GM21360 (cell line): ENCODE results near the gene SLC6A2.
"Not testable (repeated sequence)": the region's sequence is repeated elsewhere in the genome, so short reads cannot be mapped to it uniquely, and the experiment has no call there.

Experiments
- ATAC-seq: cut with Tn5 transposase; IDR thresholded peaks from one replicate; pipeline ENCODE4 v1.9.1; 2021; ENCODE audit warnings: mild to moderate bottlenecking, moderate library complexity; ENCODE audit not compliant: unreplicated experiment

Gene SLC6A2

DNA sequence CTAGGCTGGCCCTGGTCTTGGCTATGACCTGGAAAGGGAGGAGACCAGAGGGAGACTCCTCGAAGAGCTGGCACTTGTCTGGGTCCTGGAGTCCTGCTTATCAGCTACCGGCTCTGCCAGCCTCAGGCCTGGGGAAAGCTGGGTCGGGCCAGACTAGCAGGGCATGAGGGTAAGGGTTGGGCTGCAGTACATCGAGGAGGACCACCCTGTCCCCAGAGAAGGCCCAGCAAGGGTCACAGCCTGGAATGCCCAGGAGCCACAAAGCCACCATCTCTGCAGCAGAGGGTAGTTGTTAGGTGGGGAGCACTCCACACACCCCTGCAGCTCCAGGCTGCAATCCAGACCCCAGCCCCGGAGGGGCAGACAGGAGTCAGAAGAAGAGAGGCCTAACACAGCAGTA is 54.0 kb downstream of the SLC6A2 start:
- ATAC-seq, result no peak

DNA sequence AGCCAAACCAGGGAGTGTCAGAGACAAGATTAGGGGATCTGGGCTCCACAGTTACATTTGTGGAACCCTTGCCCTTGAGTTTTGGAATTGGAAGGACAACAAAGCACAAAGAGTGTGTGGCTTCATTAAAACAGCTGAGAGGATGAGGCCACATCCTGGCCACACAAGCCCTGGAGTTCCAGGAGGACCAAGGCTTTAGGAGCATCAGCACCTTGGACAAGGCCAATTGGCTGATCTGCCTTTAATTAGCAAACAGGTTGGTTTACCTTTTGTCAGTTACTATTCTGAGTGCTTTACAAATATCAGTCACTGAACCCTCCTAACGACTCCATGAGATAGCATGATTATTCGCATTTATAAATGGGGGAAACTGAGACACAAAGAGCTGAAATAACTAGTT is 54.7 kb downstream of the SLC6A2 start:
- no peak for ATAC-seq

DNA sequence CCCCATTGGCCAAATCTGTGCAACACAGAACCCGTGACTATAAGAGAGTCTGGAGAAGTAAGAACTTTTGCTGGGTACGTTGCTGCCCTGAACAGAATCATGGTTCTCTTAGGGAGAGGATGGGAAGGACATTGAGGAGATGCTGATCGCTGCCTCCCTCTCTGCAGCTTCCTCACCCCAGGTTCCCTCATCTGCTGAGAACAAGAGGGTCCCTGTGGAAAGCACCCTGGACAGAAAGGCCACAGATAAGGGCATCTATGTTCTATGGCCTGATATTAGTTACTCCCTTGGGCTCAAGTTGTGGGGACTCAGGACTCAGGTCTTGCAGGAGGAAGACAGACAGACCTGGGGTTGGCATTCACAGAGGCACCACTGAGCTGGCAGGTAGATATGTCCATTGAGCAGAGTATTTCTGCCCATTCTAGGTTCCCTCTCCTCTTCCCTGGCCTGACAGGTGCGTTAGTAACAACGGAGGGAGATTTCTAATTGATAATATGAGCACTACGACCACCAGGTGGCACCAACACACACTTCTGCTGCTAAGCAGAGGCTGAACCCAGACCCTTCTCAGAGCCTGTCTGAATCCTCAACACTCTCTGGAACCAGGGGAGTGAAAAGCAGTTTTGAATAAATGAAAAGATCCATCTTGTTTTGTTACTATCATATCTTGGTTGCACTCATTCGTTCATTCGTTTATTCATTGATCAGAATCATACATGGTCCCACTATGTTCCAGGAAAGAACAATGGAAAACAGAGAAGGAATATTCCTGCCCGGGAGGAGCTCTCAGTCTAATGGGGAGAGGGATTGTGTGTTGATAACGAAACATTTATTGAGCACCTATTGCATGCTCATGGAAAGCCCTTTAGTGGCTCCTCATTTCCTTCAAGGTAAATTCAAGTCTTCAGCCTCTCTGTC is 56.4 kb downstream of the SLC6A2 start:
- ATAC-seq, result no peak

DNA sequence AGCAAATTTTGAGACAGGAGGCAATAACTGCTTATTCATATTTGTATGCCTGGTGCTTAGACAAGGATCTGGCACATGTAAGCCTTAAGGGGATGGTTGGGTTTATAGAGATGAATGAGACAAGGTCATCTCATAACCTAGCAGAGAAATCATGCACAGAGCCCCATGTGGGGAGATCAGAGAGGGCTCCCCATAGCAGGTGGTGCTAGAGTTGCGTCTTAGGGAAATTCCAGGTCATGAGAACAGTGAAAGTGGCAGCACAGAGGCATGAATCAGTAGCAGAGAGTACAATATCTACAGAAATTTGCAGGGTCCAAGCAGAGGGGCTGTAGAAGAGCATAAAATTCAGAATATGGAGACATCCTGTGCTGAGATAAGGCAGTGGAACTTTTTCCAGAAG is 57.3 kb downstream of the SLC6A2 start:
- ATAC-seq, result no peak

DNA sequence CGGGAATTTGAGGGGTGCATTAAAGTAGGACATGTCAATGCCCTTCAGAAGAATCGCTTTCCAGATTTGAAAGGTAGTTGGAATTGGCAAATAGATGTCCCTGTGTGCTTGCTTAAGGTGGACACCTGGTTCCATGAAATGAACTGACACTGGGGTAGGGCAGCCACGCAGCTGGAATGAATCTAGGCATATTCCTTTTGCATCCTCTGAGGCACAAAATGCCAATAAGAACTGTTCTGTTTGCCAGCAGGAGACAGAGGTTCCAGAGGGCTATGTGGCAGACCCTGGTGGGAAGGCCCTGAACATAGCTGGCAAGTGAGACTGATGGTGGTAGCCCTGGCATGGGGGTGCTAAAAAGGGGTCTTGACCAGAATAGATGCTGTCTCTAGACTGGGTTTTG is 61.5 kb downstream of the SLC6A2 start:
- ATAC-seq, result no peak

DNA sequence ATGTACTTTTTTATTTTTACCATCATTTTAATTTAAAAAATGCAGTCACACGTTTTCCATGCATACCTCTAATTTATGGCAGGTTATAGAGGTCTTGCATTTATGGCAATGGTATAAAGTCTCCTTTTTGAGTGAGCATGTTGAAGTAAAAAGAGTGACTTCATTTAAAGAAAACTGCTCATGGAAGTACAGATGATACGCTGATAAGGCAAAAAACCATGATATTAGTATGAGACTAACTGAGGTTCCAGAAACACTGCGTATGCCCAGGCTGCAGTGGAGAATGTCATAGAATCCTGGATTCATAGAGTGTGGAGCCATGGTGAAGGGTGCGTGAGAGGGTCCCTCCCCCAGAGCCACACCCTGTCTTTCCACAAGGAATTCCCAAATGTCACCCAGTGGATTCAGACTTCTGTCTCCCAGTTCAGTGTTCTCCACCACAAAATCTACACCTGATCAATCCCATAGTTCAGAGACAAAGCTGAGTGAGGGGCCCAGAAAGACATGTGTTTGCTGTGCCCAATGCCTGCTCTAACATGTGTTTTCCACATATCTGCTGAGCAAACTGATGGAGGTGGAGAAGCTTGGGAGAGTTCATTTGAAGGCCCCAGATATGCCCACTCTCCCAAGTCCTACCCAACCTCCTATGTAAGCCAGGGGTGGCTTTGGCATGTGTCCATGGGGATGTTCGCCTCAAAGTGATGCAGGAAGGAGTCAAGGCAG is 69.4 kb downstream of the SLC6A2 start:
- ATAC-seq, result no peak

DNA sequence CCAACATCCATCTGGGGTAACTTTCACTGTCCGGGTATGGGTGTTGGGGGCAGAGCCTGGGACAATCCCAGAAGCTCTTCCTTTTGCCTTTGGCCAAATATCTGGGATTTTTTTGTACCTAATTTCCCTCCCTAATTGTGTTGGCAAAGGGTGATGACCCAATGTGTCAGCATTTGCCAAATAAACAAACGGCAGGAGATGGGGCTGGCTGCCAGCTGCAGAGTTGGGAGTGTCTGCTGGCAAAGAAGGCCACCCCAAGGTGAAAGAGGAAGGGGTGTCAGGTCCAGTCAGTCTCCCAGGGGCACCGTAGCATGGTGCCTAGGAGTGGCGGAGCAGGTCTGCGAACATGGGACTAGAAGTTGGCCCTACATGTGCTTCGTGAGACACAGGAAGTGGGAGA is 73.0 kb downstream of the SLC6A2 start:
- no peak for ATAC-seq

DNA sequence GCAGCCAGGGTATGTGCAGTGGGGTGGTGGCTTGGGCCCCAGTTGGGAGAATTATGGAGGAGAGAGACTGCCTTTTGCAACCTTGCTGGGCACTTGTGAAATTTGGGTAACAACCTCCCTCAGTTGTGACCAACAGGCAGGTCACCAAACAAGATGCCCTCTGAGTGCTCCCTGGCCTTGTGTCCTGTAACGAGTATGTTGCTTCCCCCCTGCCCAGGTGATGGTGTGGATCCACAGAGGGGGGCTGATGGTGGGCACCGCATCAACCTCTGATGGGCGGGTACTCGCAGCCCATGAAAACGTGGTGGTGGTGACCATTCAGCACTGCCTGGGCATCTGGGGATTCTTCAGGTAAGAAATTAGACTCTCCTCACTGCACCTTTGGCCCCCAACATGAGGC is 74.3 kb downstream of the SLC6A2 start:
- ATAC-seq, result no peak

DNA sequence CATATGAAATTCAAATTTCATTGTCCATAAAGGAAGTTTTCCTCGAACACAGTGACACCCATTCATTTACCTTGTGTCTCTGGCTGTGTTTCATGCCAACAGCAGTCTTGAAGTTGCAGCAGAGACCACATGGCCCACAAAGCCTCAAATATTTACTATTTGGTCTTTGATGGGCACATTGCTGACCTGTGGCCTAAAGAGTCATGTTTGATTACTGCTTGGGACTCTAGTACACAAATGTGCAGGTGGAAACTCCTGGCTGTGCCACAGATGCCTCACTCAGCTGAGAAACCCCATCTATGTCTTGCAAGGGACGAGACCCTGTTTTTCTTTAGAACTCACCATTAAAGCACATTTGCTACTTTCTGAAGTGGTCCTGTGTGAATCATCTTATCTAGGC is 76.7 kb downstream of the SLC6A2 start:
- no peak for ATAC-seq

DNA sequence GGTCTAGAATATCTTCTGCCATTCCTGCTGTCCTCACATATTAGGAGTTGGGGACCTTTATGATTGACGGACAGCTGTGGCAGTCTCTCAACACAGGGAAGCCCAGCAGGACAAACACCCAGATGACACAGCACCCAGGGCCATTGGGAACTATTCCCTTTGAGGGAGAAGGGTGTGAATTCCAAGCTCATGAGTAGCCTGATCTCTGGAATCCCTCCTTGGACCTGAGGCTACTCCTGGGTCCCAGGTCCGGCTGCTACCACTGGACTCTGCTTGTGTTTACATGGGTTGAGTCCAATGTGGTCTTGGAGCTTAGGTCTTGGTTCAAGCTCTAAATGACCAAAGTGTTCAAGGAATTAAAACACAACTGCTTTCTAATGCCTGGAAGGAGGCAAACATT is 78.9 kb downstream of the SLC6A2 start:
- no peak for ATAC-seq

DNA sequence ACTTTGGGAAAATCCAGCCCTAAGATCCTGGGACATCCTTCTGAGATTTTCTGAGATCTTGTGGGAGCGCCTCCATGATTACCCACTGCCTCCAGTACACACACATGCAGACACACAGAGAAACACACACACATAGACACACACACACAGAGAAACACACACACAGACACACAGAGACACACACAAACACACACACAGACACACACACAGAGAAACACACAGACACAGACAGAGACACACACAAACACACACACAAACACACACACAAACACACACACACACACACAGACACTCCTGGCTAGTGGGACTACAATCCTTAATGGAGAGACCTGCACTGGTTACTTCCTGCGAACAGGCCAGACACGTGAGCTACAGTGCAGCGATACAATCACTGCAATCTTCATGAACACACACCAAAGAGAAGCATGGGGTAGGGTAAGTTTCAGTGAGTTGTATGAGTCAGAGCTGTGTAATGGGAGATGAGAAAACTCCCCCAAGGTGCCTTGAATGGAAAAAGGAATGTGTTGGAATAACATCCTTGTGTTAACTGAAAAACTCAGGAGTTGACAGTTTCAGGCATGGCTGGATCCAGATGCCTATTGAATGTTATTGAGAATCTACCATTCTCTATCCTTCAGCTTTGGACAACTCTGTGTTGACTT is 79.5 kb downstream of the SLC6A2 start:
- no peak for ATAC-seq

DNA sequence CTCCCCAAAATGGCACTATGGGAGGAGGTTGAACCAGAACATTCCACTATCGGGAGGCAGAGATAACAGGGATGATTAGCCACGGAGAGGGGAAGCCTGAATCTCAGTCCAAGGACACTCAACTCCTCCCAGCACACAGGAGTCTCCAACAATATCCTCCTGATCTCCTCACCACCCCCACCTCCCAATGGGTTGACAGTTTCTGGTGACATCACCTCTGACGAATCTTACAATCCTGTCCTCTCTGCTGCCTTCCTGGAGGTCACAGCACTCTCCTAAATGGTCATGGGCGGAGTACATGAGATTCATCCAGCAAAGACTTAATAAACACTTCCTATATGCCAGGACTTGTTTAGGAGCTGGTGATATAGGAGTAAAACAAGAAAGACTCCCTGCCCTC is 80.9 kb downstream of the SLC6A2 start:
- no peak for ATAC-seq

DNA sequence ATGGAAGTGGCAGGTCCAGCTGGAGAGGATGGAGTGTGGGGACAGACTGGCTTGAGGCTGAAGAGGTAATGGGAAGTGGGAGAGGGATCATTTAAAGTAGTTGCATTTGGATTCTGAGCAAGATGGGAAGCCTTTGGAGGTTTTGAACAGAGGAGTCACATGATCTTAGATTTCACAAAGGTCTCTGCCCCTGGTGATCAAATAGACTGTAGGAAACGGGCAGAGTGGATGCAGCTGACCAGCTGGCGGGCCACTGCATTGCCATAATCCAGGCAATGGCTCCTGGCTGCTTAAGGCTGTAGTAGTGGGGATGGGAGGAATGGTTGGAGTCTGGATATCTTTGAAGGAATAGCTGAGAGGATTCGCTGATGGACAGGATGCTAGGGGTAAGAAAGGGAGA is 81.5 kb downstream of the SLC6A2 start:
- no peak for ATAC-seq

DNA sequence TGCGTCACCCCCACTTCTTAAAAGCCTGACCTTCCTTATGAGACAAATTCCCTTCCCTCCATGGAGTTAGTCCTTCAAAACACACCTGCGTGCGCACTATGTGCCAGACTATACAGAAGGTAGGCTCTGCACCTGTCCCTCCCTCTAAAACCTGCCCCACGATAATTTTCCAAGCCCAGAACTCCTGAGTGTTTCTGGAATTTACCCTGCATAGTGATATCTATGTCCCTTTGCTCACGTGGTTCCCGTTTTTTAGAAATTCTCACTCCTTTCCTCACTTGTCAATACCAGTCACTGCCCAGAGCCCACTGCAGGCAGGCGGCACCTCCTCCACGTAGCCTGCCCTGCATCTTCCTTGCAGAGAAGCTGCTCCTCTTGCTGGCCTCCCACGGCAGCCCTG is 82.2 kb downstream of the SLC6A2 start:
- ATAC-seq, result no peak

DNA sequence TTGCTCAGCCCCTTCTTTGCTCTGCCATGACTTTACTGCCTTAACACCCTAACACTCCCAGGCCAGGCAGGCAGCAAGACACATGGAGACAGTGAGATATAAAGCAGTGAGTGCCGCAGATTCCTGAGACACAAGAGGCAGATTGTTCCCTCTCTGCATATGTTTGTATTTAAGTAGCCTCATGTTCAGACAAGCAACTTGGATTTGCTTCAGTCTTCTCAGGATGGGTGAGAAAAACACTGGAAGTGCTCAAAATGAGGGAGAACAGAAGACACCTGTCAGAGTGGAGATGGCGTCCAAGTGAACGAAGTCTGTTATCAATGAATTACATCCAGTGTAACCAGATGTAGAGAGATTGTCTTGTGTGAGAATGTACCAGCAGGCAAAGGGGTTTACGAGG is 90.3 kb downstream of the SLC6A2 start:
- no peak for ATAC-seq

DNA sequence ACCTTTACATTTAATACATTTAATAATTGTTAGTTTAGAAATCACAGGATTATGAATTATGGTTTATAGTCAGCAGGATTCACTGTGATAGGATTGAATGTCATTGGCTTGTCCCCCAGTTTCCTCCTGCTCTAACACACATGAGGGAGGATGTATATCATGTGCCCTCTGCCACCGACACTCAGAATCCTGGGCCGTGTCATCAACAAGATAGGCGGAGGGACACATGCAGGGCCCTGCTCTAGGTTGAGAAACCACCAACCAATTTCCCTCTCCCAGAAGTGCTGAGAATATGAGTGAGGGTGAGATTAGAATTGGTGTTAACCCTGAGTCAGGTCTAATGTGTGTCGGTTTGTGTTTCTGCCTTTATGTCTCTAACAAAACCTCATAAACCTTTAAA is 92.0 kb downstream of the SLC6A2 start:
- ATAC-seq, result no peak

DNA sequence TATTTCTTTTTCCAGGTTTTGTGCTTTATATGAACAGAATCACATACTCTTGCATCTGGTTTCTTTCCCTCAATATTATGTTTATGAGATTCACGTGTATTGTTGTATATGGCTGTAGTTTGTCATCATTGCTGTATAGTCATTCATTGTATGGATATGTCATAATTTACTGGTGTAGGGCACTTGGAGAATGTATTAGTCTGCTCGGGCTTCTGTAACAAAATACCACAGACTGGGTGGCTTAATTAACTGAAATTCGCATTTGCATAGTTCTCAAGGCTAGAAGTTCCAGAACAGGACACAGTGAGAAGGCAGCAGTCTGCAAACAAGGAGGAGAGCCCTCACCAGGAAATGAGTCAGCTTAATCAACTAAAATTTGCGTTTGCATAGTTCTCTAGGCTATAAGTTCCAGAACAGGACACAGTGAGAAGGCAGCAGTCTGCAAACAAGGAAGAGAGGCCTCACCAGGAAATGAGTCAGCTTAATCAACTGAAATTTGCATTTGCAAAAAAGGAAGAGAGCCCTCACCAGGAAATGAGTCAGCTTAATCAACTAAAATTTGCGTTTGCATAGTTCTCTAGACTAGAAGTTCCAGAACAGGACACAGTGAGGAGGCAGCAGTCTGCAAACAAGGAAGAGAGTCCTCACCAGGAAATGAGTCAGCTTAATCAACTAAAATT is 96.8 kb downstream of the SLC6A2 start:
- ATAC-seq, result not testable (repeated sequence)

DNA sequence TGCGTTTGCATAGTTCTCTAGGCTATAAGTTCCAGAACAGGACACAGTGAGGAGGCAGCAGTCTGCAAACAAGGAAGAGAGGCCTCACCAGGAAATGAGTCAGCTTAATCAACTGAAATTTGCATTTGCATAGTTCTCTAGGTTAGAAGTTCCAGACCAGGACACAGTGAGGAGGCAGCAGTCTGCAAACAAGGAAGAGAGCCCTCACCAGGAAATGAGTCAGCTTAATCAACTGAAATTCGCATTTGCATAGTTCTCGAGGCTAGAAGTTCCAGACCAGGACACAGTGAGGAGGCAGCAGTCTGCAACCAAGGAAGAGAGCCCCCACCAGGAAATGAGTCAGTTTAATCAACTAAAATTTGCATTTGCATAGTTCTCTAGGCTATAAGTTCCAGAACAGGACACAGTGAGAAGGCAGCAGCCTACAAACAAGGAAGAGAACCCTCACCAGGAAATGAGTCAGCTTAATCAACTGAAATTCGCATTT is 97.4 kb downstream of the SLC6A2 start:
- ATAC-seq, result not testable (repeated sequence)
